CD4-positive, alpha-beta T cell treated with Interleukin-4 for 4 hours (primary cell): Measurements from ENCODE around the gene RASA1.

Experiments used
- DNase-seq: peaks from one replicate; pipeline ENCODE4 v3.0.0-alpha.2; 2020

The RASA1 gene

GRCh38 chr5:87361536-87362213 lies 94.0 kb downstream of the RASA1 start:
- DNase-seq, result no peak

GRCh38 chr5:87367243-87367642 lies 99.6 kb downstream of the RASA1 start:
- DNase-seq, result no peak

- DNase-seq, result no peak
Observed at GRCh38 chr5:87368601-87369000, 100.9 kb downstream of the RASA1 start.

GRCh38 chr5:87369431-87369830 lies 101.7 kb downstream of the RASA1 start:
- no peak for DNase-seq

- no peak for DNase-seq
Observed at GRCh38 chr5:87372705-87373104, 105.0 kb downstream of the RASA1 start.

GRCh38 chr5:87382224-87382623 lies 114.5 kb downstream of the RASA1 start:
- no peak for DNase-seq

- DNase-seq, result no peak
Observed at GRCh38 chr5:87383216-87383615, 115.5 kb downstream of the RASA1 start.

GRCh38 chr5:87385802-87386201 lies 118.1 kb downstream of the RASA1 start:
- no peak for DNase-seq

- no peak for DNase-seq
Observed at GRCh38 chr5:87388129-87388528, 120.4 kb downstream of the RASA1 start.

- DNase-seq, result no peak
Observed at GRCh38 chr5:87389296-87390034, 121.8 kb downstream of the RASA1 start.

GRCh38 chr5:87390075-87390474 lies 122.4 kb downstream of the RASA1 start:
- DNase-seq, result no peak

GRCh38 chr5:87390576-87391199 lies 123.0 kb downstream of the RASA1 start:
- DNase-seq, result no peak

- no peak for DNase-seq
Observed at GRCh38 chr5:87392170-87392569, 124.5 kb downstream of the RASA1 start.

- DNase-seq, result no peak
Observed at GRCh38 chr5:87392801-87393200, 125.1 kb downstream of the RASA1 start.

- no peak for DNase-seq
Observed at GRCh38 chr5:87393331-87393730, 125.6 kb downstream of the RASA1 start.

- DNase-seq, result no peak
Observed at GRCh38 chr5:87394411-87395165, 126.9 kb downstream of the RASA1 start.

GRCh38 chr5:87398981-87399614 lies 131.4 kb downstream of the RASA1 start:
- DNase-seq, result no peak

- no peak for DNase-seq
Observed at GRCh38 chr5:87399720-87400119, 132.0 kb downstream of the RASA1 start.

- DNase-seq, result peak; percentile 59
Observed at GRCh38 chr5:87400305-87400899, 132.7 kb downstream of the RASA1 start.

- no peak for DNase-seq
Observed at GRCh38 chr5:87401626-87402025, 133.9 kb downstream of the RASA1 start.

- no peak for DNase-seq
Observed at GRCh38 chr5:87403409-87403808, 135.7 kb downstream of the RASA1 start.

- no peak for DNase-seq
Observed at GRCh38 chr5:87403899-87404298, 136.2 kb downstream of the RASA1 start.
